ENCODE measurements around the gene WNT7A.

Gene WNT7A

GRCh38 chr3:13846716-13847570, 32.9 kb downstream of the WNT7A start:
- DNase-seq, result no peak

- no peak for DNase-seq
These were observed 33.6 kb downstream of the WNT7A start for GRCh38 chr3:13846238-13846637.

- no peak for DNase-seq
These were observed 34.1 kb downstream of the WNT7A start for GRCh38 chr3:13845806-13846205.

GRCh38 chr3:13844911-13845310, 35.0 kb downstream of the WNT7A start:
- DNase-seq, result no peak

- no peak for DNase-seq
These were observed 35.6 kb downstream of the WNT7A start for GRCh38 chr3:13844286-13844685.

- DNase-seq, result no peak
These were observed 36.5 kb downstream of the WNT7A start for GRCh38 chr3:13843351-13843750.

- DNase-seq, result no peak
These were observed 37.6 kb downstream of the WNT7A start for GRCh38 chr3:13842226-13842625.

- DNase-seq, result no peak
These were observed 38.0 kb downstream of the WNT7A start for GRCh38 chr3:13841826-13842225.

GRCh38 chr3:13841141-13841540, 38.7 kb downstream of the WNT7A start:
- no peak for DNase-seq

- DNase-seq, result no peak
These were observed 39.4 kb downstream of the WNT7A start for GRCh38 chr3:13840456-13840855.

GRCh38 chr3:13839726-13840340, 40.0 kb downstream of the WNT7A start:
- DNase-seq, result peak in 2 of 56 donors; percentile 2 to 16

GRCh38 chr3:13839253-13839652, 40.6 kb downstream of the WNT7A start:
- DNase-seq, result no peak

- DNase-seq, result no peak
These were observed 41.5 kb downstream of the WNT7A start for GRCh38 chr3:13838421-13838820.

- DNase-seq, result no peak
These were observed 42.1 kb downstream of the WNT7A start for GRCh38 chr3:13837751-13838150.

- DNase-seq, result no peak
These were observed 42.9 kb downstream of the WNT7A start for GRCh38 chr3:13836658-13837587.

GRCh38 chr3:13835246-13835645, 44.6 kb downstream of the WNT7A start:
- DNase-seq, result no peak

- no peak for DNase-seq
These were observed 45.4 kb downstream of the WNT7A start for GRCh38 chr3:13834258-13835035.

GRCh38 chr3:13833506-13834257, 46.2 kb downstream of the WNT7A start:
- DNase-seq, result no peak

GRCh38 chr3:13832130-13832529, 47.7 kb downstream of the WNT7A start:
- no peak for DNase-seq

GRCh38 chr3:13831386-13831996, 48.4 kb downstream of the WNT7A start:
- no peak for DNase-seq
